Gastroesophageal sphincter (tissue), 3 donors: ENCODE results near the gene CNTN2.

Experiments used
- EP300 ChIP-seq: sonication (generic); formaldehyde crosslinking; IDR thresholded peaks from one replicate; pipeline ENCODE4 v1.6.1; 2017; ENCODE audit warnings: antibody characterized with exemption, mild to moderate bottlenecking
- POLR2AphosphoS5 ChIP-seq: sonication (generic); formaldehyde crosslinking; IDR thresholded peaks from one replicate; pipeline ENCODE4 v1.6.1; 2017; ENCODE audit warnings: antibody characterized with exemption
- TF ChIP-seq, protein P1 (sequence below), 4 experiments: fragments of 200-600 bp in 2 of 4; fragments of 450-650 bp in 2 of 4; sonication (generic) in 1 of 4; IDR thresholded peaks; one replicate each; pipeline ENCODE4 v1.5.1; 2017 to 2019; ENCODE audit warnings: antibody characterized with exemption in 4 of 4, mild to moderate bottlenecking in 2 of 4, moderate library complexity in 2 of 4

DNA sequence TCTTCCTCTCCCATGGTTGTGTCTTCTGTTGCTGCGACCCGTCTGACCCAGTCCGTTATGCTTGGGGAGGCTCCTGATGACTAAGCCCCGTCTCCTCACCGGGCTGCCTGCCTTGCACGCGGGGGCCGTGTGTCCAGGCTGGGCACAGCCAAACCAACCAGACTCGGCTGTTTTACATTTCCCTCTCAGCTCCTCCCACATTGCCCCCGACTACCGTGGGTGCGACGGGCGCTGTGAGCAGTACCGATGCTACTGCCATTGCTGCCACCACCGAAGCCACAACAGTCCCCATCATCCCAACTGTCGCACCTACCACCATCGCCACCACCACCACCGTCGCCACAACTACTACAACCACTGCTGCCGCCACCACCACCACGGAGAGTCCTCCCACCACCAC lies 46.0 kb upstream of the CNTN2 start:
- TF ChIP-seq, protein P1, sequence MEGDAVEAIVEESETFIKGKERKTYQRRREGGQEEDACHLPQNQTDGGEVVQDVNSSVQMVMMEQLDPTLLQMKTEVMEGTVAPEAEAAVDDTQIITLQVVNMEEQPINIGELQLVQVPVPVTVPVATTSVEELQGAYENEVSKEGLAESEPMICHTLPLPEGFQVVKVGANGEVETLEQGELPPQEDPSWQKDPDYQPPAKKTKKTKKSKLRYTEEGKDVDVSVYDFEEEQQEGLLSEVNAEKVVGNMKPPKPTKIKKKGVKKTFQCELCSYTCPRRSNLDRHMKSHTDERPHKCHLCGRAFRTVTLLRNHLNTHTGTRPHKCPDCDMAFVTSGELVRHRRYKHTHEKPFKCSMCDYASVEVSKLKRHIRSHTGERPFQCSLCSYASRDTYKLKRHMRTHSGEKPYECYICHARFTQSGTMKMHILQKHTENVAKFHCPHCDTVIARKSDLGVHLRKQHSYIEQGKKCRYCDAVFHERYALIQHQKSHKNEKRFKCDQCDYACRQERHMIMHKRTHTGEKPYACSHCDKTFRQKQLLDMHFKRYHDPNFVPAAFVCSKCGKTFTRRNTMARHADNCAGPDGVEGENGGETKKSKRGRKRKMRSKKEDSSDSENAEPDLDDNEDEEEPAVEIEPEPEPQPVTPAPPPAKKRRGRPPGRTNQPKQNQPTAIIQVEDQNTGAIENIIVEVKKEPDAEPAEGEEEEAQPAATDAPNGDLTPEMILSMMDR (IDR thresholded peaks at IDR 0.05), result no peak
- TF ChIP-seq EP300 (no peak), POLR2AphosphoS5 (no peak)
